HCT116 (cell line): ENCODE measurements around the gene TRABD. TPM values are rescaled to one million over a fixed set of nuclear protein-coding genes. Genes with fewer than 3 reads are reported as not detected.

ENCODE experiments used
- ATAC-seq: fragments of 200-7000 bp; cut with Tn5 transposase; 2 replicates; pipeline ENCODE4 v1.9.1; 2020; ENCODE audit warnings: mild to moderate bottlenecking, moderate library complexity
- BruUV-seq: library from RNA; stranded (reverse); fragments of 400-500 nt; replicated peaks from 2 replicates; lab custom pipeline; 2021; lab: Mats Ljungman, UMichigan
- CTCF ChIA-PET: fragments of 300-600 bp; sonication (Branson Sonifier 250); formaldehyde crosslinking; loops from one replicate; lab custom pipeline; 2021; ENCODE audit warnings: antibody characterized with exemption; lab: Charles Lee
- POLR2A ChIA-PET: fragments of 300-600, 350-600 bp; sonication (Branson Sonifier 250); formaldehyde crosslinking; loops from one replicate; lab custom pipeline; 2021; ENCODE audit warnings: antibody characterized with exemption; lab: Charles Lee
- RAD21 ChIA-PET, 2 experiments: fragments of 300-600 bp; sonication (Branson Sonifier 250); formaldehyde crosslinking; loops; one replicate each; lab custom pipeline; 2023; ENCODE audit warnings: low total read pairs in 2 of 2; ENCODE audit not compliant: uncharacterized antibody in 2 of 2, unreplicated experiment in 2 of 2, low non-redundant PET in 1 of 2; lab: Charles Lee
- DNase-seq: peaks from one replicate; pipeline ENCODE4 v3.0.0-alpha.2; 2010; ENCODE audit warnings: low read depth, low spot score
- H2AFZ ChIP-seq: fragments of 200-600 bp; shearing (Covaris generic), sonication (generic); 2 replicates; pipeline ENCODE4 v1.6.1; 2017; ENCODE audit warnings: low read depth, mixed run types, mixed read lengths, antibody characterized with exemption, low read length; ENCODE audit not compliant: poor library complexity, severe bottlenecking
- H3K27ac ChIP-seq: 2 replicates; pipeline ENCODE4 v1.5.1; 2012; ENCODE audit warnings: low read depth, low read length
- H3K27me3 ChIP-seq: fragments of 200-600 bp; sonication (generic); 2 replicates; pipeline ENCODE4 v1.6.1; 2016; ENCODE audit warnings: mixed run types, low read length, mixed read lengths; ENCODE audit not compliant: insufficient read depth
- H3K36me3 ChIP-seq, 2 experiments: fragments of 200-500 bp in 1 of 2; fragments of 200-600 bp in 1 of 2; sonication (Bioruptor generic) in 1 of 2; sonication (generic) in 1 of 2; 2 replicates each; pipeline versions ENCODE4 v1.5.1 to v1.6.1; 2014 to 2016; ENCODE audit warnings: low read length in 2 of 2, inconsistent platforms in 1 of 2, mixed read lengths in 1 of 2, mixed run types in 1 of 2; ENCODE audit not compliant: insufficient read depth in 2 of 2, control insufficient read depth in 1 of 2
- H3K4me1 ChIP-seq, 2 experiments: fragments of 200-600 bp in 1 of 2; sonication (generic) in 1 of 2; 2 replicates each; pipeline versions ENCODE4 v1.5.1 to v1.6.1; 2012 to 2017; ENCODE audit warnings: low read length in 2 of 2, inconsistent platforms in 1 of 2, mild to moderate bottlenecking in 1 of 2, mixed read lengths in 1 of 2, mixed run types in 1 of 2, moderate library complexity in 1 of 2; ENCODE audit not compliant: insufficient read depth in 2 of 2, control insufficient read depth in 1 of 2
- H3K4me2 ChIP-seq: fragments of 200-600 bp; sonication (generic); 2 replicates; pipeline ENCODE4 v1.6.1; 2017; ENCODE audit warnings: mixed run types, low read length, mixed read lengths
- H3K4me3 ChIP-seq, 2 experiments: fragments of 200-600 bp in 1 of 2; sonication (generic) in 1 of 2; replicated peaks in 1 of 2; 2 replicates each; pipeline ENCODE4 v1.5.1; 2011 to 2016; ENCODE audit warnings: low read length in 2 of 2, control low read depth in 1 of 2, low read depth in 1 of 2, mild to moderate bottlenecking in 1 of 2, mixed read lengths in 1 of 2, mixed run types in 1 of 2
- H3K79me2 ChIP-seq: fragments of 200-600 bp; sonication (generic); 2 replicates; pipeline ENCODE4 v1.6.1; 2017; ENCODE audit warnings: mild to moderate bottlenecking, mixed run types, low read length, moderate library complexity, mixed read lengths; ENCODE audit not compliant: insufficient read depth
- H3K9ac ChIP-seq: fragments of 200-600 bp; sonication (generic); 2 replicates; pipeline ENCODE4 v1.6.1; 2016; ENCODE audit warnings: low read length, mixed read lengths
- H3K9me2 ChIP-seq: fragments of 200-600 bp; sonication (generic), shearing (Covaris generic); 2 replicates; pipeline ENCODE4 v1.6.1; 2017; ENCODE audit warnings: mixed run types, mild to moderate bottlenecking, moderate library complexity; ENCODE audit not compliant: insufficient read depth
- H3K9me3 ChIP-seq, 2 experiments: fragments of 200-500 bp in 1 of 2; fragments of 200-600 bp in 1 of 2; sonication (Bioruptor generic) in 1 of 2; sonication (generic) in 1 of 2; 2 replicates each; pipeline ENCODE4 v1.6.1; 2014 to 2017; ENCODE audit warnings: low read length in 2 of 2, mixed read lengths in 2 of 2, inconsistent platforms in 1 of 2, low read depth in 1 of 2, mild to moderate bottlenecking in 1 of 2, mixed run types in 1 of 2, moderate library complexity in 1 of 2; ENCODE audit not compliant: control insufficient read depth in 1 of 2, insufficient read depth in 1 of 2
- H4K20me1 ChIP-seq: fragments of 200-600 bp; sonication (generic), shearing (Covaris generic); 2 replicates; pipeline ENCODE4 v1.6.1; 2017; ENCODE audit warnings: mixed run types, mild to moderate bottlenecking, moderate library complexity; ENCODE audit not compliant: insufficient read depth
- ATF3 ChIP-seq: IDR thresholded peaks from 2 replicates; pipeline ENCODE4 v1.6.1; 2012
- CBX3 ChIP-seq: IDR thresholded peaks from 2 replicates; pipeline ENCODE4 v1.6.1; 2012; ENCODE audit warnings: low read depth
- EGR1 ChIP-seq: IDR thresholded peaks from 2 replicates; pipeline ENCODE4 v1.6.1; 2012; ENCODE audit warnings: low read depth
- ELF1 ChIP-seq: IDR thresholded peaks from 2 replicates; pipeline ENCODE4 v1.6.1; 2012; ENCODE audit warnings: low read depth, borderline replicate concordance
- EZH2 ChIP-seq: fragments of 200-600 bp; sonication (generic); IDR thresholded peaks from 2 replicates; pipeline ENCODE4 v1.6.1; 2017; ENCODE audit warnings: antibody characterized with exemption, mixed run types
- EZH2phosphoT487 ChIP-seq: fragments of 200-600 bp; IDR thresholded peaks from 2 replicates; pipeline ENCODE4 v1.6.1; 2018; ENCODE audit warnings: antibody characterized with exemption, borderline replicate concordance
- FOSL1 ChIP-seq: IDR thresholded peaks from 2 replicates; pipeline ENCODE4 v1.6.1; 2012; ENCODE audit warnings: low read depth
- JUND ChIP-seq: IDR thresholded peaks from 2 replicates; pipeline ENCODE4 v1.6.1; 2012
- MAX ChIP-seq: IDR thresholded peaks from 2 replicates; pipeline ENCODE4 v1.6.1; 2012
- POLR2A ChIP-seq: IDR thresholded peaks from 2 replicates; pipeline ENCODE4 v1.7.0; 2011; ENCODE audit warnings: borderline replicate concordance; ENCODE audit not compliant: insufficient read depth, insufficient read length; ENCODE audit errors: extremely low read depth
- POLR2AphosphoS5 ChIP-seq: IDR thresholded peaks from 2 replicates; pipeline ENCODE4 v1.6.1; 2011; ENCODE audit warnings: mild to moderate bottlenecking, low read depth, low read length, moderate library complexity
- RAD21 ChIP-seq: IDR thresholded peaks from 2 replicates; pipeline ENCODE4 v1.6.1; 2012; ENCODE audit warnings: low read depth, mild to moderate bottlenecking
- SIN3A ChIP-seq: IDR thresholded peaks from 2 replicates; pipeline ENCODE4 v1.6.1; 2012; ENCODE audit warnings: low read depth
- SP1 ChIP-seq: IDR thresholded peaks from 2 replicates; pipeline ENCODE4 v1.6.1; 2012; ENCODE audit warnings: low read depth
- SRF ChIP-seq: IDR thresholded peaks from 2 replicates; pipeline ENCODE4 v1.6.1; 2012; ENCODE audit warnings: low read depth
- YY1 ChIP-seq: IDR thresholded peaks from 2 replicates; pipeline ENCODE4 v1.6.1; 2011; ENCODE audit warnings: low read length, low read depth, moderate library complexity, mild to moderate bottlenecking; ENCODE audit not compliant: insufficient replicate concordance; ENCODE audit errors: extremely low read depth
- ZBTB33 ChIP-seq: IDR thresholded peaks from 2 replicates; pipeline ENCODE4 v1.6.1; 2011; ENCODE audit warnings: mild to moderate bottlenecking, low read length, moderate library complexity; ENCODE audit not compliant: insufficient replicate concordance; ENCODE audit errors: extremely low read depth
- ZFX ChIP-seq: fragments of 450-650 bp; IDR thresholded peaks from 2 replicates; pipeline ENCODE4 v1.6.1; 2017
- ZNF274 ChIP-seq: fragments of 200-500 bp; sonication (Bioruptor generic); IDR thresholded peaks from 2 replicates; pipeline ENCODE4 v1.6.1; 2014; ENCODE audit warnings: mild to moderate bottlenecking, low read depth, low read length, inconsistent platforms
- intact Hi-C: fragments of 100-400 bp; cut with micrococcal nuclease; formaldehyde crosslinking; loops from 2 replicates; pipeline ENCODE4 v1.10.0; 2022
- total RNA-seq: library from RNA; stranded (reverse); gene quantifications from one replicate; pipeline ENCODE4 v1.2.1, GENCODE V29; 2021; ENCODE audit not compliant: unreplicated experiment

Gene TRABD
- total RNA-seq, 1 experiment from 2014 or later, result 90.3 TPM

GRCh38 chr22:50242406-50242949 is 56.8 kb downstream of the TRABD start:
- Histone ChIP-seq H3K4me3 (no peak overlapping the region), H3K27me3 (no peaks in the 10 kb centered on the region), H3K79me2 (peaks cover 90% of the 10 kb centered on the region), H3K9me2 (no peaks in the 10 kb centered on the region), H3K27ac (no peak overlapping the region), H3K4me2 (peak overlapping the region; percentile 92; the same call in 1 of the 2 replicates), H3K9ac (no peak overlapping the region)
- RAD21 ChIA-PET, result no interaction called here
- no TSS peak for BruUV-seq
- CTCF ChIA-PET, result interaction anchor here (0.7 kb wide), 1 partner anchor 310 kb away, joined by 5 read pairs; no protein-coding TSS in a partner anchor
- no peak for ATAC-seq
- no peak for DNase-seq
- intact Hi-C loops, result no loop called here
- no peak for TF ChIP-seq SRF
- TF ChIP-seq RAD21, result no peak
- TF ChIP-seq CBX3, result no peak
- TF ChIP-seq FOSL1, result no peak
- TF ChIP-seq ZNF274, result no peak
- no peak for TF ChIP-seq ELF1
- TF ChIP-seq EZH2, result no peak
- TF ChIP-seq SIN3A, result no peak
- TF ChIP-seq POLR2A, result no peak
- TF ChIP-seq MAX, result no peak
- TF ChIP-seq JUND, result no peak
- no peak for TF ChIP-seq ATF3
- no peak for TF ChIP-seq EGR1
- TF ChIP-seq EZH2phosphoT487, result no peak
- TF ChIP-seq POLR2AphosphoS5, result no peak
- TF ChIP-seq ZBTB33, result no peak
- no peak for TF ChIP-seq YY1
- TF ChIP-seq ZFX, result no peak
- no peak for TF ChIP-seq SP1
- TF ChIP-seq, all 23 proteins: peak for 0
- peaks cover 7 to 27% of the 10 kb centered on the region in 2 experiments; a peak in 2 of 4 replicates for H3K36me3 ChIP-seq
- H3K9me3 ChIP-seq, result no peaks in the 10 kb centered on the region
- peaks cover 17 to 41% of the 10 kb centered on the region in 2 experiments for H3K4me1 ChIP-seq
- POLR2A ChIA-PET, result no interaction called here
- H4K20me1 ChIP-seq, result no peaks in the 10 kb centered on the region
- H2AFZ ChIP-seq, result no peak overlapping the region
